HG03060 (cell line): ENCODE measurements around the gene NUPR2.
"Not testable (repeated sequence)": the region's sequence is repeated elsewhere in the genome, so short reads cannot be mapped to it uniquely, and the experiment has no call there.

ENCODE experiments used
- ATAC-seq: cut with Tn5 transposase; IDR thresholded peaks from one replicate; pipeline ENCODE4 v1.9.1; 2021; ENCODE audit warnings: low read depth, moderate number of reproducible peaks; ENCODE audit not compliant: unreplicated experiment

The NUPR2 gene

GRCh38 chr7:56087445-56087844, 28.8 kb downstream of the NUPR2 start:
- ATAC-seq: no peak

- ATAC-seq: no peak
Measured at GRCh38 chr7:56086761-56087160, 29.5 kb downstream of the NUPR2 start.

- no peak for ATAC-seq
Measured at GRCh38 chr7:56083150-56083785, 32.9 kb downstream of the NUPR2 start.

DNA sequence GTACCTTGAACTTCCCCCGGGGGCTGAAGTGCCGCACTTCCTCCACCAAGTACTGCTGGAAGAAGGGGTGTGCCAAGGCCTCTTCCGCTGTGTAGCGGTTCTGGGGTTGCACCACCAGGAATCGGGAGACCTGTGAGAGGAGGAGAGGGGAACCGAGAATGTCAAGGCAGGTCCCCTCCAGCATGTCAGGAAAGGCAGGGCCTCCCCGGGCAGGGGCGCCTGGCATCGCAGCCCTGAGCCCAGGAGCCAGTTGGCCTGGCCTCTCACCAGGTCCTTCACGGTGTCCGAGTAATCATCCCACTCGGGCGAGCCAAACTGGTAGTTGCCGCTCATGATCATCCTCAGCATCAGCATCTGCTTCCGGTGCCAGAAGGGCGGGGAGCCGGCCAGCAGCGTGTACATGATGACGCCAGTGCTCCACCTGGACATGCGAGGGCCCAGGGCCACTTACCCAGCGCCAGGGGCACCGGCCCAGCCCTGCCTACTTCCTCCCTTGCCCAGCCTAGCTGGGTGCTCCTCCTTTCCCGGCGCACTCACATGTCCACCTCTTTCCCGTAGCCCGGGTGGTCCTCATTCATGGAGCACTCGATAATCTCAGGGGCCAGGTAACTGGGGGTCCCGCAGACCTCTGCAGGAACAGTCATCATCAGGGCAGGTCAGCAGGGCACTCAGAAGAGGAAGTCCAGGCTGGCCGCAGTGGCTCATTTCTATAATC, 34.4 kb downstream of the NUPR2 start:
- no peak for ATAC-seq

DNA sequence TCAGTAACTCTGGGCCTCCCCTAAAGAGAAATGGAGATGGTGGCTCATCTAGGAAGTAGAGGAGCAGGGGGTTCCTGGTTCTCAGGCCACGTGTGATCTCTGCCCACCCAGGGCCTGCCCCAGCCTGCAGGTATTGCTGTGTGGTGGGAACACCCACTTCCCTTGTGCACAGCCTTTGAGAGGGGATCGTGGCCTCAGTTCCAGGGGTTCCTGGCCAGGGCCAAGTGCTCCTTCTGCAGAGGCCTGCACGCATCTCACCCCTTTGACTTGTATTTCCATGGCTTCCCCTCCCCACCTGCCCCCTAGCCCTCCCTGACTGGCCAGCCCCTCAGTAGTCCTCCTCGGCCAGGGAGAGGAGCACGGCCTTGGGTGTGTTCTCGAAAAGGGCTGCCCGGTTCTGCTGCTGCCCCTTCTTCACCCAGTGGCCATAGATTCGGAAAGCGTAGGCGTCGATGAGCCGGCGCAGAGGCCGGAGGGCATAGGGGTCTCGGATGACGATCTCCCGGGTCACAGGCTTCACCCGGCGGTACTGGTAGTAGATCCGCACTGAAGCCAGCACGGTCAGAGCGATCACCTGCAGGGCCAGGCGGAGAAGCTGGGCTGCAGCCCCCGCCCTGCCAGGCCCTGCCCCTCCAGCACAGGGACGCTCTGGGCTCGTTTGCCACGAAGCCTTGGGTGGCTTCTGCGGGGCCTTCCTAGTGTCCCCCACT, 35.3 kb downstream of the NUPR2 start:
- not testable (repeated sequence) for ATAC-seq

- ATAC-seq: no peak
Measured at GRCh38 chr7:56079450-56080185, 36.6 kb downstream of the NUPR2 start.

DNA sequence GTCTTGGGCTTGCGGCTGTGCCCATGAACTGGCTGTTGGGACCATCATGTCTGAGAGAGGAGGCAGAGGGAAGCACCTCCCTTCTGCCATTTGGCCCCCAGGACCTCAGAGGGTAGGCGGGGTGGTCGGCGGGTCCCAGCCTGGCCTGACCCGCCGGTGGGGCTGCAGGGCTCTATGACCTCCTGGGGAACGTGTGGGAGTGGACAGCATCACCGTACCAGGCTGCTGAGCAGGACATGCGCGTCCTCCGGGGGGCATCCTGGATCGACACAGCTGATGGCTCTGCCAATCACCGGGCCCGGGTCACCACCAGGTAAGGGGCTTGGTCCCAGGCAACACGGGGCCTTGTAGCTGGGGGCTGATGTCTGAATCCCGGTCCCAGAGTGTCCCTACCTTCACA, 38.0 kb downstream of the NUPR2 start:
- no peak for ATAC-seq

DNA sequence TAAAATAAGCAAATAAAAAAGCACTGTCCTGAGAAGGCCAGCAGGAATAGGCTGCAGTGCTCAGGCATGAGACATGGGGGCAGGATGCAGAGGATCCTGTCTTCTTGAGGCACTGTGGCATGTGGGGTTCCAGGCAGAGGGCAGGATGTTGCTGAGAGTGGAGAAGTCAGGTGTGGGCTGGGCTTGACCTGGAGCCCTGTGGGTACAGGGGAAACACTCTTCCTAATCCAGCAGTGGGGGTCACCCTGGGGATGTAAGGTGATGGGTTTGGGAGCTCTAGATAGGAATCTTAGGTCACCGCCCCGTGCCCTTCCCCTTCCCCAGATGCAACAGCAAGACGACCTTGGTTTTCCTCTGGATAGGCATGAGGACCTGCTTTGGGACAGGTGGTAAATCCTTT, 38.5 kb downstream of the NUPR2 start:
- no peak for ATAC-seq

GRCh38 chr7:56074371-56074791, 41.8 kb downstream of the NUPR2 start:
- peak; percentile 63 for ATAC-seq

GRCh38 chr7:56066376-56066775, 49.8 kb downstream of the NUPR2 start:
- ATAC-seq: not testable (repeated sequence)
